WTC11 (cell line): ENCODE results near the gene KANK3. TPM values are rescaled to one million over a fixed set of nuclear protein-coding genes. Genes with fewer than 3 reads are reported as not detected.
A peak's percentile ranks its signal among the peaks of the same experiment; 100 is the strongest.

Experiments
- ATAC-seq: fragments of 200-7000 bp; cut with Tn5 transposase; 2 replicates; pipeline ENCODE4 v1.10.0; 2021; ENCODE audit warnings: mild to moderate bottlenecking, moderate library complexity
- CTCF ChIA-PET: fragments of 300-600 bp; sonication (Branson Sonifier 250); formaldehyde crosslinking; loops from one replicate; lab custom pipeline; 2021; ENCODE audit warnings: antibody characterized with exemption; lab: Charles Lee
- POLR2A ChIA-PET: fragments of 350-600 bp; sonication (Branson Sonifier 250); formaldehyde crosslinking; loops from one replicate; lab custom pipeline; 2021; ENCODE audit warnings: antibody characterized with exemption; lab: Charles Lee
- DNase-seq: peaks from one replicate; pipeline ENCODE4 v3.0.0; 2021; ENCODE audit warnings: low spot score
- H3K27ac Mint-ChIP-seq: 2 replicates; pipeline ENCODE4 v1.8.0; 2021; ENCODE audit warnings: mixed read lengths
- H3K27me3 Mint-ChIP-seq: 2 replicates; pipeline ENCODE4 v1.8.0; 2021; ENCODE audit warnings: low read depth, mild to moderate bottlenecking, moderate library complexity, mixed read lengths
- H3K36me3 Mint-ChIP-seq: 2 replicates; pipeline ENCODE4 v1.8.0; 2021; ENCODE audit warnings: mixed read lengths
- H3K4me1 Mint-ChIP-seq: 2 replicates; pipeline ENCODE4 v1.8.0; 2022; ENCODE audit warnings: mixed read lengths
- H3K4me3 Mint-ChIP-seq: 2 replicates; pipeline ENCODE4 v1.8.0; 2021; ENCODE audit warnings: mild to moderate bottlenecking, moderate library complexity, mixed read lengths
- H3K9me3 Mint-ChIP-seq: 2 replicates; pipeline ENCODE4 v1.8.0; 2021; ENCODE audit warnings: mixed read lengths
- CREM ChIP-seq: sonication (generic); formaldehyde crosslinking; IDR thresholded peaks from 2 replicates; pipeline ENCODE4 v1.8.1; 2022; ENCODE audit warnings: mild to moderate bottlenecking, missing genetic modification reagents, moderate library complexity
- GRHL2 ChIP-seq: fragments of 250-450 bp; sonication (Bioruptor Pico); IDR thresholded peaks from 2 replicates; pipeline ENCODE4 v1.8.0; 2022; ENCODE audit warnings: mild to moderate bottlenecking, moderate library complexity; ENCODE audit not compliant: insufficient replicate concordance, severe bottlenecking
- IRF2 ChIP-seq: sonication (generic); formaldehyde crosslinking; IDR thresholded peaks from 2 replicates; pipeline ENCODE4 v1.8.0; 2022; ENCODE audit warnings: low read depth, missing genetic modification reagents, borderline replicate concordance
- NR3C1 ChIP-seq: sonication (generic); formaldehyde crosslinking; conservative IDR thresholded peaks from 2 replicates; pipeline ENCODE4 v1.8.1; 2023; ENCODE audit warnings: low read depth, mild to moderate bottlenecking, missing genetic modification reagents
- PRRX2 ChIP-seq: fragments of 250-450 bp; sonication (Bioruptor Pico); IDR thresholded peaks from 2 replicates; pipeline ENCODE4 v1.8.0; 2021; ENCODE audit warnings: mild to moderate bottlenecking
- TCF7 ChIP-seq: sonication (generic); formaldehyde crosslinking; IDR thresholded peaks from 2 replicates; pipeline ENCODE4 v1.8.0; 2022; ENCODE audit warnings: mild to moderate bottlenecking, low read depth, missing genetic modification reagents, moderate library complexity
- TP53 ChIP-seq: sonication (generic); formaldehyde crosslinking; IDR thresholded peaks from 2 replicates; pipeline ENCODE4 v1.8.1; 2023; ENCODE audit warnings: mild to moderate bottlenecking, missing genetic modification reagents
- ZNF263 ChIP-seq: sonication (generic); formaldehyde crosslinking; IDR thresholded peaks from 2 replicates; pipeline ENCODE4 v1.8.1; 2022; ENCODE audit warnings: low read depth, mild to moderate bottlenecking, moderate library complexity, missing genetic modification reagents
- total RNA-seq: library from RNA; stranded (reverse); gene quantifications from 3 replicates; pipeline ENCODE4 v1.2.3, GENCODE V29; 2021
- TF ChIP-seq, protein P1 (sequence below): fragments of 250-450 bp; sonication (Bioruptor Pico); conservative IDR thresholded peaks from 2 replicates; pipeline ENCODE4 v1.9.0; 2021; ENCODE audit warnings: mild to moderate bottlenecking
- TF ChIP-seq, protein P2 (sequence below): sonication (generic); formaldehyde crosslinking; IDR thresholded peaks from 2 replicates; pipeline ENCODE4 v1.8.1; 2022; ENCODE audit warnings: mild to moderate bottlenecking, missing genetic modification reagents, moderate library complexity, borderline replicate concordance
- TF ChIP-seq, protein P3 (sequence below): fragments of 250-450 bp; sonication (Bioruptor Pico); IDR thresholded peaks from 2 replicates; pipeline ENCODE4 v1.9.0; 2021; ENCODE audit warnings: moderate library complexity, mild to moderate bottlenecking, inconsistent platforms, borderline replicate concordance
- TF ChIP-seq, protein P4 (sequence below): sonication (generic); formaldehyde crosslinking; IDR thresholded peaks from 2 replicates; pipeline ENCODE4 v1.8.1; 2023; ENCODE audit warnings: mild to moderate bottlenecking, missing genetic modification reagents, moderate library complexity
- TF ChIP-seq, protein P5 (sequence below): sonication (generic); formaldehyde crosslinking; IDR thresholded peaks from 2 replicates; pipeline ENCODE4 v1.8.1; 2022; ENCODE audit warnings: missing genetic modification reagents, borderline replicate concordance
- TF ChIP-seq, protein P6 (sequence below): fragments of 250-450 bp; sonication (Bioruptor Pico); IDR thresholded peaks from 2 replicates; pipeline ENCODE4 v1.9.0; 2021; ENCODE audit warnings: mild to moderate bottlenecking, borderline replicate concordance
- TF ChIP-seq, protein P7 (sequence below): sonication (generic); formaldehyde crosslinking; IDR thresholded peaks from 2 replicates; pipeline ENCODE4 v1.8.1; 2023; ENCODE audit warnings: mild to moderate bottlenecking, missing genetic modification reagents
- TF ChIP-seq, protein P8 (sequence below): sonication (generic); formaldehyde crosslinking; IDR thresholded peaks from 2 replicates; pipeline ENCODE4 v1.8.1; 2022; ENCODE audit warnings: low read depth, missing genetic modification reagents, borderline replicate concordance
- TF ChIP-seq, protein P9 (sequence below): sonication (generic); formaldehyde crosslinking; conservative IDR thresholded peaks from 2 replicates; pipeline ENCODE4 v1.8.1; 2023; ENCODE audit warnings: mild to moderate bottlenecking, low read depth, missing genetic modification reagents, moderate library complexity

KANK3 gene
- total RNA-seq, 1 experiment from 2014 or later: 8.0 TPM

DNA sequence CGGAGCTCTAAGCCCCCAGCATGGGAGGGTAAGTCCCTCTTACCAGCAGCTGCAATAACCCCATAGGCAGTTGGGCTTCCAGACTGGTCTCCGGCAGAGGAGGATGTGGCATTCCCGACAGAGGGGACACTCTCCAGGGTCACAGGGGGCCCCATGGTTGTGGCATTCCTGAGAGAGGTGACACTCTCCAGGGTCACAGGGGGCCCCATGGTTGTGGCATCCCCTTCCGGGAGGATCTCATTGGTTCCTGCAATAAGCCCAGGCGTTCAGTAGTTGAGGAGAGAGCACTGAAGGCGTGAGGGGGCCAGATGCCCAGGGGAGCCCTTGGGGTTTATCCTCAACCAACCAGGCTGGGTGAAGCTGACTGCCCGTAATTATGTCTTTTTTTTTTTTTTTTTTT, 40.3 kb downstream of the KANK3 start:
- CTCF ChIA-PET: interaction anchor here (1.3 to 3.8 kb wide), 2 partner anchors 31 to 278 kb away, joined by 3 to 18 read pairs; no protein-coding TSS in a partner anchor
- no peak for ATAC-seq
- H3K36me3 Mint-ChIP-seq: peaks cover 15% of the 10 kb centered on the region
- H3K4me3 Mint-ChIP-seq: no peak overlapping the region
- no peaks in the 10 kb centered on the region for H3K27me3 Mint-ChIP-seq
- no peak overlapping the region for H3K27ac Mint-ChIP-seq
- TF ChIP-seq GRHL2 (CRISPR knock-in tag) (no peak), PRRX2 (CRISPR knock-in tag) (no peak), CREM (no peak), NR3C1 (no peak), TCF7 (CRISPR knock-in tag) (no peak), TP53 (no peak), ZNF263 (CRISPR knock-in tag) (no peak), IRF2 (CRISPR knock-in tag) (no peak)
- TF ChIP-seq, protein P1, sequence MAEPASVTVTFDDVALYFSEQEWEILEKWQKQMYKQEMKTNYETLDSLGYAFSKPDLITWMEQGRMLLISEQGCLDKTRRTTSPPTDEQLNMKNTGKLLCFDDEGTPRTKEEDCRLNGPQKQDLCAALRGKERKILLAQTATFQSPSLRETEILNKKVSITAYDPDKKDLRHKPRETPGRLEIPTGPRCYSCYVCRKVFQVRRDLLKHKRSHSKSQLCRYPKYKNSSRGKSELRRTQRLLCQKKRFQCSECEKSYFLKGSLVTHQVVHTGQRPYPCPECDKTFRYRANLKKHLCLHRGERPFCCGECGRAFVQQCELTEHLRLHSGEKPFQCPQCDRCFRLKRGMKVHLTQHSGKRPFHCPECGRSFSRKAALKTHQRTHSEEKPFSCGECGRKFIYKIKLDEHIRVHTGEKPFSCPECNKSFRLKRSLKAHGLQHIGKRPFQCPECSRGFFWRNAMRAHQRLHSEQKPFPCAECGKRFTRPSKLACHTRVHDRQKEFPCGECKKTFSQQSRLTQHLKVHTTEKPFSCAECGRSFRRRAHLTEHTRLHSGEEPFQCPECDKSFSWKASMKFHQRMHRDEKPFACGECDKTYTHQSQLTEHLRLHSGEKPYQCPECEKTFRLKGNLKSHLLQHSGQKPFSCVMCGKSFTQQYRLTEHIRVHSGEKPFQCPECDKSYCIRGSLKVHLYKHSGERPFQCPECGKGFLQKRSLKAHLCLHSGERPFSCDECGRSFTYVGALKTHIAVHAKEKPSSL: no peak
- TF ChIP-seq, protein P2, sequence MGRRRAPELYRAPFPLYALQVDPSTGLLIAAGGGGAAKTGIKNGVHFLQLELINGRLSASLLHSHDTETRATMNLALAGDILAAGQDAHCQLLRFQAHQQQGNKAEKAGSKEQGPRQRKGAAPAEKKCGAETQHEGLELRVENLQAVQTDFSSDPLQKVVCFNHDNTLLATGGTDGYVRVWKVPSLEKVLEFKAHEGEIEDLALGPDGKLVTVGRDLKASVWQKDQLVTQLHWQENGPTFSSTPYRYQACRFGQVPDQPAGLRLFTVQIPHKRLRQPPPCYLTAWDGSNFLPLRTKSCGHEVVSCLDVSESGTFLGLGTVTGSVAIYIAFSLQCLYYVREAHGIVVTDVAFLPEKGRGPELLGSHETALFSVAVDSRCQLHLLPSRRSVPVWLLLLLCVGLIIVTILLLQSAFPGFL (CRISPR knock-in tag): no peak
- TF ChIP-seq, protein P3, sequence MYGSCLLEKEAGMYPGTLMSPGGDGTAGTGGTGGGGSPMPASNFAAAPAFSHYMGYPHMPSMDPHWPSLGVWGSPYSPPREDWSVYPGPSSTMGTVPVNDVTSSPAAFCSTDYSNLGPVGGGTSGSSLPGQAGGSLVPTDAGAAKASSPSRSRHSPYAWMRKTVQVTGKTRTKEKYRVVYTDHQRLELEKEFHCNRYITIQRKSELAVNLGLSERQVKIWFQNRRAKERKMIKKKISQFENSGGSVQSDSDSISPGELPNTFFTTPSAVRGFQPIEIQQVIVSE (CRISPR knock-in tag): no peak
- TF ChIP-seq, protein P4, sequence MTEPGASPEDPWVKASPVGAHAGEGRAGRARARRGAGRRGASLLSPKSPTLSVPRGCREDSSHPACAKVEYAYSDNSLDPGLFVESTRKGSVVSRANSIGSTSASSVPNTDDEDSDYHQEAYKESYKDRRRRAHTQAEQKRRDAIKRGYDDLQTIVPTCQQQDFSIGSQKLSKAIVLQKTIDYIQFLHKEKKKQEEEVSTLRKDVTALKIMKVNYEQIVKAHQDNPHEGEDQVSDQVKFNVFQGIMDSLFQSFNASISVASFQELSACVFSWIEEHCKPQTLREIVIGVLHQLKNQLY: no peak
- TF ChIP-seq, protein P5, sequence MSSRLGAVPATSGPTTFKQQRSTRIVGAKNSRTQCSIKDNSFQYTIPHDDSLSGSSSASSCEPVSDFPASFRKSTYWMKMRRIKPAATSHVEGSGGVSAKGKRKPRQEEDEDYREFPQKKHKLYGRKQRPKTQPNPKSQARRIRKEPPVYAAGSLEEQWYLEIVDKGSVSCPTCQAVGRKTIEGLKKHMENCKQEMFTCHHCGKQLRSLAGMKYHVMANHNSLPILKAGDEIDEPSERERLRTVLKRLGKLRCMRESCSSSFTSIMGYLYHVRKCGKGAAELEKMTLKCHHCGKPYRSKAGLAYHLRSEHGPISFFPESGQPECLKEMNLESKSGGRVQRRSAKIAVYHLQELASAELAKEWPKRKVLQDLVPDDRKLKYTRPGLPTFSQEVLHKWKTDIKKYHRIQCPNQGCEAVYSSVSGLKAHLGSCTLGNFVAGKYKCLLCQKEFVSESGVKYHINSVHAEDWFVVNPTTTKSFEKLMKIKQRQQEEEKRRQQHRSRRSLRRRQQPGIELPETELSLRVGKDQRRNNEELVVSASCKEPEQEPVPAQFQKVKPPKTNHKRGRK (CRISPR knock-in tag): no peak
- TF ChIP-seq, protein P6, sequence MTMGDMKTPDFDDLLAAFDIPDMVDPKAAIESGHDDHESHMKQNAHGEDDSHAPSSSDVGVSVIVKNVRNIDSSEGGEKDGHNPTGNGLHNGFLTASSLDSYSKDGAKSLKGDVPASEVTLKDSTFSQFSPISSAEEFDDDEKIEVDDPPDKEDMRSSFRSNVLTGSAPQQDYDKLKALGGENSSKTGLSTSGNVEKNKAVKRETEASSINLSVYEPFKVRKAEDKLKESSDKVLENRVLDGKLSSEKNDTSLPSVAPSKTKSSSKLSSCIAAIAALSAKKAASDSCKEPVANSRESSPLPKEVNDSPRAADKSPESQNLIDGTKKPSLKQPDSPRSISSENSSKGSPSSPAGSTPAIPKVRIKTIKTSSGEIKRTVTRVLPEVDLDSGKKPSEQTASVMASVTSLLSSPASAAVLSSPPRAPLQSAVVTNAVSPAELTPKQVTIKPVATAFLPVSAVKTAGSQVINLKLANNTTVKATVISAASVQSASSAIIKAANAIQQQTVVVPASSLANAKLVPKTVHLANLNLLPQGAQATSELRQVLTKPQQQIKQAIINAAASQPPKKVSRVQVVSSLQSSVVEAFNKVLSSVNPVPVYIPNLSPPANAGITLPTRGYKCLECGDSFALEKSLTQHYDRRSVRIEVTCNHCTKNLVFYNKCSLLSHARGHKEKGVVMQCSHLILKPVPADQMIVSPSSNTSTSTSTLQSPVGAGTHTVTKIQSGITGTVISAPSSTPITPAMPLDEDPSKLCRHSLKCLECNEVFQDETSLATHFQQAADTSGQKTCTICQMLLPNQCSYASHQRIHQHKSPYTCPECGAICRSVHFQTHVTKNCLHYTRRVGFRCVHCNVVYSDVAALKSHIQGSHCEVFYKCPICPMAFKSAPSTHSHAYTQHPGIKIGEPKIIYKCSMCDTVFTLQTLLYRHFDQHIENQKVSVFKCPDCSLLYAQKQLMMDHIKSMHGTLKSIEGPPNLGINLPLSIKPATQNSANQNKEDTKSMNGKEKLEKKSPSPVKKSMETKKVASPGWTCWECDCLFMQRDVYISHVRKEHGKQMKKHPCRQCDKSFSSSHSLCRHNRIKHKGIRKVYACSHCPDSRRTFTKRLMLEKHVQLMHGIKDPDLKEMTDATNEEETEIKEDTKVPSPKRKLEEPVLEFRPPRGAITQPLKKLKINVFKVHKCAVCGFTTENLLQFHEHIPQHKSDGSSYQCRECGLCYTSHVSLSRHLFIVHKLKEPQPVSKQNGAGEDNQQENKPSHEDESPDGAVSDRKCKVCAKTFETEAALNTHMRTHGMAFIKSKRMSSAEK (CRISPR knock-in tag): no peak
- TF ChIP-seq, protein P7, sequence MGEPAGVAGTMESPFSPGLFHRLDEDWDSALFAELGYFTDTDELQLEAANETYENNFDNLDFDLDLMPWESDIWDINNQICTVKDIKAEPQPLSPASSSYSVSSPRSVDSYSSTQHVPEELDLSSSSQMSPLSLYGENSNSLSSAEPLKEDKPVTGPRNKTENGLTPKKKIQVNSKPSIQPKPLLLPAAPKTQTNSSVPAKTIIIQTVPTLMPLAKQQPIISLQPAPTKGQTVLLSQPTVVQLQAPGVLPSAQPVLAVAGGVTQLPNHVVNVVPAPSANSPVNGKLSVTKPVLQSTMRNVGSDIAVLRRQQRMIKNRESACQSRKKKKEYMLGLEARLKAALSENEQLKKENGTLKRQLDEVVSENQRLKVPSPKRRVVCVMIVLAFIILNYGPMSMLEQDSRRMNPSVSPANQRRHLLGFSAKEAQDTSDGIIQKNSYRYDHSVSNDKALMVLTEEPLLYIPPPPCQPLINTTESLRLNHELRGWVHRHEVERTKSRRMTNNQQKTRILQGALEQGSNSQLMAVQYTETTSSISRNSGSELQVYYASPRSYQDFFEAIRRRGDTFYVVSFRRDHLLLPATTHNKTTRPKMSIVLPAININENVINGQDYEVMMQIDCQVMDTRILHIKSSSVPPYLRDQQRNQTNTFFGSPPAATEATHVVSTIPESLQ (CRISPR knock-in tag): no peak
- TF ChIP-seq, protein P8, sequence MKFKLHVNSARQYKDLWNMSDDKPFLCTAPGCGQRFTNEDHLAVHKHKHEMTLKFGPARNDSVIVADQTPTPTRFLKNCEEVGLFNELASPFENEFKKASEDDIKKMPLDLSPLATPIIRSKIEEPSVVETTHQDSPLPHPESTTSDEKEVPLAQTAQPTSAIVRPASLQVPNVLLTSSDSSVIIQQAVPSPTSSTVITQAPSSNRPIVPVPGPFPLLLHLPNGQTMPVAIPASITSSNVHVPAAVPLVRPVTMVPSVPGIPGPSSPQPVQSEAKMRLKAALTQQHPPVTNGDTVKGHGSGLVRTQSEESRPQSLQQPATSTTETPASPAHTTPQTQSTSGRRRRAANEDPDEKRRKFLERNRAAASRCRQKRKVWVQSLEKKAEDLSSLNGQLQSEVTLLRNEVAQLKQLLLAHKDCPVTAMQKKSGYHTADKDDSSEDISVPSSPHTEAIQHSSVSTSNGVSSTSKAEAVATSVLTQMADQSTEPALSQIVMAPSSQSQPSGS (CRISPR knock-in tag): no peak
- TF ChIP-seq, protein P9, sequence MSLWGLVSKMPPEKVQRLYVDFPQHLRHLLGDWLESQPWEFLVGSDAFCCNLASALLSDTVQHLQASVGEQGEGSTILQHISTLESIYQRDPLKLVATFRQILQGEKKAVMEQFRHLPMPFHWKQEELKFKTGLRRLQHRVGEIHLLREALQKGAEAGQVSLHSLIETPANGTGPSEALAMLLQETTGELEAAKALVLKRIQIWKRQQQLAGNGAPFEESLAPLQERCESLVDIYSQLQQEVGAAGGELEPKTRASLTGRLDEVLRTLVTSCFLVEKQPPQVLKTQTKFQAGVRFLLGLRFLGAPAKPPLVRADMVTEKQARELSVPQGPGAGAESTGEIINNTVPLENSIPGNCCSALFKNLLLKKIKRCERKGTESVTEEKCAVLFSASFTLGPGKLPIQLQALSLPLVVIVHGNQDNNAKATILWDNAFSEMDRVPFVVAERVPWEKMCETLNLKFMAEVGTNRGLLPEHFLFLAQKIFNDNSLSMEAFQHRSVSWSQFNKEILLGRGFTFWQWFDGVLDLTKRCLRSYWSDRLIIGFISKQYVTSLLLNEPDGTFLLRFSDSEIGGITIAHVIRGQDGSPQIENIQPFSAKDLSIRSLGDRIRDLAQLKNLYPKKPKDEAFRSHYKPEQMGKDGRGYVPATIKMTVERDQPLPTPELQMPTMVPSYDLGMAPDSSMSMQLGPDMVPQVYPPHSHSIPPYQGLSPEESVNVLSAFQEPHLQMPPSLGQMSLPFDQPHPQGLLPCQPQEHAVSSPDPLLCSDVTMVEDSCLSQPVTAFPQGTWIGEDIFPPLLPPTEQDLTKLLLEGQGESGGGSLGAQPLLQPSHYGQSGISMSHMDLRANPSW: no peak
- TF ChIP-seq, all 79 proteins: peak for 0
- Mint-ChIP-seq H3K9me3 (no peaks in the 10 kb centered on the region), H3K4me1 (peaks cover 26% of the 10 kb centered on the region)
- peak; percentile 5 for DNase-seq
- POLR2A ChIA-PET: no interaction called here
